ENCODE data around the gene AFF3. TPM values are rescaled to one million over a fixed set of nuclear protein-coding genes. Genes with fewer than 3 reads are reported as not detected.
A peak's percentile ranks its signal among the peaks of the same experiment; 100 is the strongest.

Gene AFF3
- total RNA-seq, 1 experiment from 2014 or later = 0.42 TPM

- BruUV-seq (replicated peaks) = no TSS peak
- peak; percentile 11 for DNase-seq (ENCODE audit: unreplicated experiment)
- Mint-ChIP-seq H3K4me1 (ENCODE audit: insufficient read depth, unreplicated experiment) (peaks cover 8% of the 10 kb centered on the region), H3K4me3 (ENCODE audit: unreplicated experiment) (no peak overlapping the region), H3K27ac (ENCODE audit: low read depth, unreplicated experiment) (no peak overlapping the region), H3K27me3 (ENCODE audit: insufficient read depth, unreplicated experiment) (peaks cover 11% of the 10 kb centered on the region), H3K36me3 (ENCODE audit: insufficient read depth, unreplicated experiment) (no peaks in the 10 kb centered on the region), H3K9me3 (ENCODE audit: unreplicated experiment) (peaks cover 7% of the 10 kb centered on the region)
- CTCF ChIA-PET = interaction anchor here (0.6 to 0.7 kb wide), 5 partner anchors 11 to 963 kb away, joined by 3 to 6 read pairs (median 4); no protein-coding TSS in a partner anchor
- no peak for TF ChIP-seq CTCF (IDR thresholded peaks at IDR 0.05; ENCODE audit: unreplicated experiment)
- POLR2A ChIA-PET = interaction anchor here (0.6 kb wide), 1 partner anchor 13 kb away, joined by 3 read pairs; no protein-coding TSS in a partner anchor
- intact Hi-C loops (cut with micrococcal nuclease) = no loop called here
Measured at GRCh38 chr2:99648178-99648844, 494.1 kb downstream of the AFF3 start.

- peaks cover 11% of the 10 kb centered on the region for H3K27me3 Mint-ChIP-seq (ENCODE audit: insufficient read depth, unreplicated experiment)
- TF ChIP-seq CTCF (IDR thresholded peaks at IDR 0.05; ENCODE audit: unreplicated experiment) = no peak
- no peak for DNase-seq (ENCODE audit: unreplicated experiment)
- peaks cover 2% of the 10 kb centered on the region for H3K9me3 Mint-ChIP-seq (ENCODE audit: unreplicated experiment)
- BruUV-seq (replicated peaks) = no TSS peak
- ChIA-PET CTCF (no interaction called here), POLR2A (no interaction called here)
- no peak overlapping the region for H3K27ac Mint-ChIP-seq (ENCODE audit: low read depth, unreplicated experiment)
- H3K36me3 Mint-ChIP-seq (ENCODE audit: insufficient read depth, unreplicated experiment) = no peaks in the 10 kb centered on the region
- H3K4me1 Mint-ChIP-seq (ENCODE audit: insufficient read depth, unreplicated experiment) = no peaks in the 10 kb centered on the region
- no peak overlapping the region for H3K4me3 Mint-ChIP-seq (ENCODE audit: unreplicated experiment)
- intact Hi-C loops (cut with micrococcal nuclease) = no loop called here
Measured at GRCh38 chr2:99645960-99646359, 496.4 kb downstream of the AFF3 start.

GRCh38 chr2:99644419-99644787 lies 498.0 kb downstream of the AFF3 start:
- Mint-ChIP-seq H3K27ac (ENCODE audit: low read depth, unreplicated experiment) (no peak overlapping the region), H3K27me3 (ENCODE audit: insufficient read depth, unreplicated experiment) (peaks cover 11% of the 10 kb centered on the region), H3K4me1 (ENCODE audit: insufficient read depth, unreplicated experiment) (no peaks in the 10 kb centered on the region), H3K36me3 (ENCODE audit: insufficient read depth, unreplicated experiment) (no peaks in the 10 kb centered on the region), H3K4me3 (ENCODE audit: unreplicated experiment) (no peak overlapping the region), H3K9me3 (ENCODE audit: unreplicated experiment) (no peaks in the 10 kb centered on the region)
- POLR2A ChIA-PET = no interaction called here
- peak; percentile 13 for DNase-seq (ENCODE audit: unreplicated experiment)
- no TSS peak for BruUV-seq (replicated peaks)
- TF ChIP-seq CTCF (IDR thresholded peaks at IDR 0.05; ENCODE audit: unreplicated experiment) = no peak
- intact Hi-C loops (cut with micrococcal nuclease) = no loop called here
- CTCF ChIA-PET = no interaction called here

- intact Hi-C loops (cut with micrococcal nuclease) = no loop called here
- Mint-ChIP-seq H3K4me1 (ENCODE audit: insufficient read depth, unreplicated experiment) (no peaks in the 10 kb centered on the region), H3K27ac (ENCODE audit: low read depth, unreplicated experiment) (no peak overlapping the region), H3K9me3 (ENCODE audit: unreplicated experiment) (no peaks in the 10 kb centered on the region), H3K4me3 (ENCODE audit: unreplicated experiment) (no peak overlapping the region), H3K36me3 (ENCODE audit: insufficient read depth, unreplicated experiment) (no peaks in the 10 kb centered on the region), H3K27me3 (ENCODE audit: insufficient read depth, unreplicated experiment) (peaks cover 7% of the 10 kb centered on the region)
- no TSS peak for BruUV-seq (replicated peaks)
- ChIA-PET POLR2A (no interaction called here), CTCF (no interaction called here)
- TF ChIP-seq CTCF (IDR thresholded peaks at IDR 0.05; ENCODE audit: unreplicated experiment) = no peak
- no peak for DNase-seq (ENCODE audit: unreplicated experiment)
Measured at GRCh38 chr2:99643787-99644418, 498.5 kb downstream of the AFF3 start.
